ENCODE measurements around the gene LRRC49.

GRCh38 chr15:70912187-70912586 lies 19.6 kb downstream of the LRRC49 start:
- TF ChIP-seq, protein P1, sequence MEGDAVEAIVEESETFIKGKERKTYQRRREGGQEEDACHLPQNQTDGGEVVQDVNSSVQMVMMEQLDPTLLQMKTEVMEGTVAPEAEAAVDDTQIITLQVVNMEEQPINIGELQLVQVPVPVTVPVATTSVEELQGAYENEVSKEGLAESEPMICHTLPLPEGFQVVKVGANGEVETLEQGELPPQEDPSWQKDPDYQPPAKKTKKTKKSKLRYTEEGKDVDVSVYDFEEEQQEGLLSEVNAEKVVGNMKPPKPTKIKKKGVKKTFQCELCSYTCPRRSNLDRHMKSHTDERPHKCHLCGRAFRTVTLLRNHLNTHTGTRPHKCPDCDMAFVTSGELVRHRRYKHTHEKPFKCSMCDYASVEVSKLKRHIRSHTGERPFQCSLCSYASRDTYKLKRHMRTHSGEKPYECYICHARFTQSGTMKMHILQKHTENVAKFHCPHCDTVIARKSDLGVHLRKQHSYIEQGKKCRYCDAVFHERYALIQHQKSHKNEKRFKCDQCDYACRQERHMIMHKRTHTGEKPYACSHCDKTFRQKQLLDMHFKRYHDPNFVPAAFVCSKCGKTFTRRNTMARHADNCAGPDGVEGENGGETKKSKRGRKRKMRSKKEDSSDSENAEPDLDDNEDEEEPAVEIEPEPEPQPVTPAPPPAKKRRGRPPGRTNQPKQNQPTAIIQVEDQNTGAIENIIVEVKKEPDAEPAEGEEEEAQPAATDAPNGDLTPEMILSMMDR (conservative IDR thresholded peaks at IDR 0.05; ENCODE audit: low read depth, low read length) = no peak
- TF ChIP-seq EZH2 (IDR thresholded peaks at IDR 0.05; ENCODE audit: borderline replicate concordance, low read depth, low read length, poor library complexity, severe bottlenecking) = no peak
